Inflammatory macrophage treated with lipopolysaccharide for 4 hours (primary cell): ENCODE measurements around the gene LPCAT1.
"Not testable (repeated sequence)": the region's sequence is repeated elsewhere in the genome, so short reads cannot be mapped to it uniquely, and the experiment has no call there.

Experiments used
- DNase-seq: peaks from one replicate; pipeline ENCODE4 v3.0.0-alpha.2; 2020

LPCAT1 gene

DNA sequence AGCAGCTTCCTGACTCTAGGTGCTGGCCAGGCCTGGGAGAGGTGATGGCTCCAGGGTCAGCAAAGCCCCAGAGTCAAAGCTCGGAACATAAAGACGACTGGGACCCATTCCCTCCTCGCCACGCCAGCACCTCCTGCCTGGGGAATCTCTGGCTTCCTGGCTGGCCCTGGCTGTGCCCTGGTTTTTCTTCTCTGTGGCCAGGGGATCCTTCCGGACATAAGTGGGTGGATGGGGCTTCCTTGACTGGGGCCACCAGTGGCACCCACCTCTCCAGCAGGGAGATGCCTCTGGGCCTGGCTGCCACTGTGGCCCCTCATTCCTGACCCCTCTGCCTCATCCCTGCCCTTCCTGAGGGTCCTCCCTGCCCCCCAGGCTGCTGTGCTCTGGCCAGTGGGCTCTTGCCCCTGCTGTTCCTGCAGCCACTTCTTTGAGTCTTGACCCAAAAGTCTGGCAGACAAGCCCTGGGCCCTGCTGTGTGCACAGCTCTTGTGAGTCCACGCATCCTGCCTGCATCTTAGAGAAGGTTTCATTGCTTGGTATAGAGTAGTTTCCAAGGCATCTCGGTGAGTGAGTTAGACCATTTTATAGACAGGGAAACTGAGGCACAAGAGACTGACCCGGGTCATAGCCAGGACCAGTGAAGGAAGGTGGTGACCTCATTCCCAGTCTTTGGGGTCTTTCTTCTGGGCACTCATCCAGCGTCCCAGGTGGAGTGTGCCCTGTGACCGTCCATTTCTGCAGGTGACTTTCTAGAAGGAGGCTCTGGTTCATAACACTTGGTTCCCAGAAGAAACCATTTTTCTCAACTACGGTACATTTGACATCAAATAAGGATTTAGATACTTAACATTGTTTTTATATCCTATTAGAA is 17.3 kb upstream of the LPCAT1 start:
- DNase-seq, result no peak

- no peak for DNase-seq
These were observed 16.4 kb upstream of the LPCAT1 start for GRCh38 chr5:1540166-1540565.

- not testable (repeated sequence) for DNase-seq
These were observed 15.8 kb upstream of the LPCAT1 start for GRCh38 chr5:1539393-1540161.

DNA sequence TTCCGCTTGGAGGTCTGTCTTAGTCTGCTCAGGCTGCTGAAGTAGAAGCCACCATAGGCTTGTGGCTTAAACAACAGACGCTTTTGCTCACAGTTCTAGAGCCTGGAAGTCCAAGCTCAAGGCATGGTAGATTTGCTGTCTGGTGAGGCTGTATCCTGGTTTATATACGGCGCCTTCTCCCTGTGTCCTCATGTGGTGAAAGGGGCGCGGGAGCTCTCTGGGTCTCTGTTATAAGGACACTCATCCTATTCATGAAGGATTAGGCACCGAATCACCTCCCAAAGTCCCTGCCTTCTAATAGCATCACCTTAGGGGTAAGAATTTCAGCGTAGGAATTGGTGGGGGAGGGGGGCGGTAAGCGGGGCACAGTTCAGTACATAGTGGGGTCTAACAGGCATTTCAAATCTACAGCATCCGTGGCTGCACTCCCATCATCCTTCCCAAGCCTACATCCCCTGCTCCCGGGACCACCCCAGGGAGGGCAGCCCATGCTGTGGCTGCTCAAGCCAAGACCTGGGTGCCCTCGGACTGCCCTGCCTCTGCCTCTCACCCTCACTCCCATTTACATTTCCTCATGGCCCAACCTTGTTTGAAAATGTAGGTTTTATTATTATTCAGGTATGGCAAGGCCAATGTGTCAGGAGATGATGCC is 15.1 kb upstream of the LPCAT1 start:
- DNase-seq, result no peak

- DNase-seq, result no peak
These were observed 14.5 kb upstream of the LPCAT1 start for GRCh38 chr5:1538276-1538675.

- DNase-seq, result no peak
These were observed 13.9 kb upstream of the LPCAT1 start for GRCh38 chr5:1537603-1538154.

DNA sequence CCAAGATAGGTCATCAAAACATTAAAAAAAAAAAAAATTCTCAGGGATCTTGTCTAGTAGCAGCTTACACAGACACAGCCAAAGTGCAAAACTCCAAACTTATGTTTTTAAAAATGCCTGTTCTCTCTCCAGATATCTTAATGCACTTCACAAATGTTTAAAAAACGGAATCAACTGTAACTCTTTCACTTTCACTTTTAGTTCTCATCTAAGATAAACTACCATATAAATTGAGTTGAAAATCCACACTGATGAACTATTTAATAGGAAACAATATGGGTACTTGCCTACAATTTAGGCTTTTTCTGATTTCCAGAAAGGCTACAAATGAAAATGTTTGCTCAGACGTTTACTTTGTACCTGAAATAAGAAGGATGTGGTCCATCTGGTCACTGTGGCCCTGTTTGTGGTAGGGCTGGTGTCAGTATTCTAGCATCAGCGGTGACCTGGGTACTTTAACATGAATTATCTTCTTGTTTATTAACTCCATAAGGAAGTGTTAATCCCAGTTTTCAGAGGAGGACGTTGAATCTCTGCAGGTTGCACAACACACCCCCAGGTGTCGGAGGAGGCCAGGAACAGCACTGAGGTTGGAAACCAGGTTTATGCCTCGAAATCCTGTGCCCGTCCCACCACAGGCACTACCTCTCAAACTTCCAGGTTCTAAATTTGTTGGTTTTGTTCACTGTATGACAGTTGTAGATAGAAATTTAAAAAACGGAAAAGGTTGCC is 13.3 kb upstream of the LPCAT1 start:
- DNase-seq, result peak; percentile 66

GRCh38 chr5:1536322-1536845 is 12.6 kb upstream of the LPCAT1 start:
- DNase-seq, result peak; percentile 62

GRCh38 chr5:1535646-1536045 is 11.9 kb upstream of the LPCAT1 start:
- no peak for DNase-seq

GRCh38 chr5:1532384-1532783 is 8.6 kb upstream of the LPCAT1 start:
- no peak for DNase-seq

- DNase-seq, result no peak
These were observed 5.7 kb upstream of the LPCAT1 start for GRCh38 chr5:1529498-1529897.

DNA sequence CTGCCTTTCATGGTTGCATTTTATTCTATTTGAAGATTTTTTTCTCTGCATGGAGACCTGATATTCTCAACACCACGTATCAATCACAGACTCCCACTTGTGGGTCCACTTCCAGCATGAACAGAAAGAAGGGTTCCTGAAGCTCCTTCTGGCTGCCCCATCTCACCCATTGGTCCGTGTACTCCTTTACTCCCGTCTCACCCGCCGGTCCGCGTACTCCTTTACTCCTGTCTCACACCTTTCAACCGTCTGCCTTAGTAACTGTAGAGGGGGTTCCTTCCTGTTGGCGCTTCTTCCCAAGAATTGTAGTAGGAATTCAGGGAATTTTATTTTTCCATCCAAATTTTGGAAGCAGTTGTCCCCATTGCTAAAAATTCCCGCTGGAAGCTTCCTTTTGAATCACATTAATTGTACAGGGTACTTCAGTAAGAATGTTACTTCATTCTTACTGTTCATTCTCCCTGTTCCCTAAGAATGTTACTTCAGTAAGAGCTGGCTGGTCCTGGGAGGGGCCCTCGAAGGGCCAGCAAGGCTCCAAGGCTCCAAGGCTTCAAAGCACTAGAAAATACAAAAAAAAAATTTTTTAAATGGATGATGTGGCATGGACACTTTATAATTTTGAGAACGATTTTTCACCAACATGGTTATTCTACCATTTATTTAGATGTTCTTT is 3.9 kb upstream of the LPCAT1 start:
- no peak for DNase-seq

DNA sequence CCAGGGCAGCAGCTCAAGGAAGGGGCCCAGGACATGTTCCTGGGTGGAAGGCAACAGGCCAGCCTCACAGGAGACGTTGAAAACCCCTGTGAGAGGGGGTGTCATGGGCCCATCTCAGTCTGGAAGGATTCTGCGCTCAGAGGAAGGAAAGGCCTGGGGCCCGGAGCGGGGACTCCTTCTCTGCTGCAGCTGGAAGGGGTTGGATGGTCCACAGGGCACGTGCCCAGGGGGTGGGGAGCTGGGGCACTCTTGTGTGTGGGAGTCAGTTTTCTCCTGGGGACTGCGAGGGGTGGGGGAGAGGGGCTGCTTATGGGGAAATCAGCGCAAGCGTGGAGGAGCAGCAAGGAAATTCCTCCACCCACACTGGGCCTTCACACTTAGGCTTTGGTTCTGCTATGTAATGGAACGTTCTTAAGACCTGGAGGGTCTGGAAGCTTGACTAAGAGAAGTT is 2.9 kb upstream of the LPCAT1 start:
- no peak for DNase-seq

DNA sequence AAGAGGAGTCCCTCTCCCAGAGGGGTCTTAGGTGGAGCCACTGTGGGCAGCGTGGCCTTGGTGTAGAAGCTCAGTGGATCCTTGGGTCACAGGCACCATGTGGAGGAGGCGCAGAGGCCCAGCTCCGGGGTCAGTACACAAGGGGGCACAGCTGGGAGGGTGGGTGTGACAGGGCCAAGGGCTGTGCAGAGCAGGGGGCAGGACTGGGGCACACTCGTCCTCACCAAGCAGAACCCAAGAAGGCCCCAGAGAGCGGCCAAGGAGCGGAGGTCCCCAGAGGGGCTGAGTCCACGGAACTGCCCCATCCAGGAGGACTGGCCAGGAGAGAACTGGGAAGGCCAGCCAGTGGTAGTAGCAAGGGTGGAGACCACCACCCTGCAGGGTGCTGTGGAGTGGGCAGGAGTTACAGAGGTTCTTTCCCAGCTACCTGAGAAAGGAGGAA is 2.5 kb upstream of the LPCAT1 start:
- DNase-seq, result no peak

DNA sequence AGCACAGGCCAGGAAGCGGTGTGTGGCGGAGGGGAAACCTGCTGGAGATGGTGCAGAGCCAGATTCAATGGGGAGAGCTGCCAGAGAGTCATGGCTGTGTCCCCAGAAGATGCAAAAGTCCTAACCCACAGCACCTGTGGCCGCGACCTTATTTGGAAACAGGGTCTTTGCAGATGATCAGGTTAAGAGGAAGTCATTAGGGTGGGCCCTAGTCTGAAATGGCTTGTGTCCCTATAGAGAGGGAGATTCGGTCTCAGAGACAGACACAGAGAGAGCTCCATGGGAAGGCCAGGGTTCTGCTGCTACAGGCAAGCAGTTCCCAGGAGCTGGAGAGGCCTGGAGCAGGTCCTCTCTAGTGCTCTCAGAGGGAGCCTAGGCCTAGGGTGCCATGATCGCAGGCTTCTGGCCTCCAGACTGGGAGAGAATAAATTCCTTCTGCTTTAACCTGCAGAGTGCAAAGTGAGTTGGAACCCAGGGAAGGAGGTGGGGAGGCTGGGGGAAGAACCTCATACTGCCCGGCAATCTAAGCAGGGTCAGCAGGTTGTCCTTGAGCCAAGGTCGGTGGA is 1.9 kb upstream of the LPCAT1 start:
- no peak for DNase-seq

- DNase-seq, result no peak
These were observed 1.3 kb upstream of the LPCAT1 start for GRCh38 chr5:1524799-1525623.

- no peak for DNase-seq
These were observed 680 bp upstream of the LPCAT1 start for GRCh38 chr5:1524481-1524798.

DNA sequence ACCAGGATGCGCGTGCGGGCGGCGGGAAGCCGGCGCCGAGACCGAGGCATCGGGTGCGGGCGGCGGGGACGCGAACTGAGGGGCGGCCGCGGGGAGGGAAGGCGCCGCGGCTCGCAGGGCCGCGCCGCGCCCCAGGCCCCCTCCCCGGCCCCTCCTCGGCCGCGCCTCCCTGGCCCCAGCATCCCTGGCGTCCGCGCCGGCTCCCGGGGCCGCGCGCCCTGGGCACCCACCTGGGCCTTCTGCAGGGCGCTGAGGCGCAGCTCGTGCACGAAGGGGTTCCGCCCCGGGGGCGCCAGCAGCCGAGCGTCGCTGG is 324 bp downstream of the LPCAT1 start:
- DNase-seq, result no peak

GRCh38 chr5:1522601-1523479 is 920 bp downstream of the LPCAT1 start:
- DNase-seq, result no peak
